K562 (cell line): ENCODE measurements around the gene RPS2. TPM values are rescaled to one million over a fixed set of nuclear protein-coding genes. Genes with fewer than 3 reads are reported as not detected.

Experiments used
- CBFA2T3 ChIP-seq: fragments of 450-650 bp; IDR thresholded peaks from 2 replicates; pipeline ENCODE4 v1.6.1; 2017
- CEBPZ ChIP-seq: fragments of 150-350 bp; IDR thresholded peaks from 2 replicates; pipeline ENCODE4 v1.6.1; 2014; ENCODE audit warnings: low read depth, mild to moderate bottlenecking, low read length, borderline replicate concordance
- CHD1 ChIP-seq: fragments of 200-600 bp; sonication (generic); IDR thresholded peaks from one replicate; pipeline ENCODE4 v1.6.1; 2012; ENCODE audit warnings: mild to moderate bottlenecking, moderate library complexity, low read length, inconsistent platforms
- CHD2 ChIP-seq: IDR thresholded peaks from 2 replicates; pipeline ENCODE4 v1.6.1; 2011; ENCODE audit warnings: low read depth, low read length
- DIDO1 ChIP-seq: fragments of 450-650 bp; IDR thresholded peaks from 2 replicates; pipeline ENCODE4 v1.6.1; 2016; ENCODE audit warnings: low read depth, missing biosample characterization, missing genetic modification characterization
- ELF2 ChIP-seq: fragments of 250-450 bp; sonication (Bioruptor Pico); IDR thresholded peaks from 2 replicates; pipeline ENCODE4 v1.5.0; 2021; ENCODE audit warnings: mild to moderate bottlenecking
- ELF4 ChIP-seq: fragments of 450-650 bp; formaldehyde crosslinking; IDR thresholded peaks from 2 replicates; pipeline ENCODE4 v1.4.0; 2022; ENCODE audit warnings: missing genetic modification characterization
- GABPA ChIP-seq: fragments of 200-800 bp; sonication (Bioruptor generic); conservative IDR thresholded peaks from 2 replicates; pipeline ENCODE4 v1.6.1; 2016; ENCODE audit warnings: low read depth, missing genetic modification characterization, missing compliant biosample characterization
- IRF2 ChIP-seq: sonication (generic); formaldehyde crosslinking; IDR thresholded peaks from 2 replicates; pipeline ENCODE4 v1.8.1; 2022; ENCODE audit warnings: mild to moderate bottlenecking, missing genetic modification reagents
- MEIS2 ChIP-seq: fragments of 450-650 bp; IDR thresholded peaks from 2 replicates; pipeline ENCODE4 v1.6.1; 2014; ENCODE audit warnings: mild to moderate bottlenecking; ENCODE audit not compliant: partially characterized antibody
- NFIX ChIP-seq: fragments of 250-450 bp; sonication (Bioruptor Pico); IDR thresholded peaks from 2 replicates; pipeline ENCODE4 v1.4.0; 2020; ENCODE audit warnings: low read depth, mild to moderate bottlenecking, moderate library complexity
- POLR2B ChIP-seq: fragments of 450-650 bp; IDR thresholded peaks from 2 replicates; pipeline ENCODE4 v1.6.1; 2018; ENCODE audit warnings: low read depth; ENCODE audit not compliant: partially characterized antibody
- RHOXF2B ChIP-seq: fragments of 250-450 bp; sonication (Bioruptor Pico); conservative IDR thresholded peaks from 2 replicates; pipeline ENCODE4 v1.5.1; 2021
- SRSF1 ChIP-seq: fragments of 200-400 bp; formaldehyde crosslinking; IDR thresholded peaks from 2 replicates; pipeline ENCODE4 v1.6.1; 2017; ENCODE audit warnings: mild to moderate bottlenecking, low read depth, low read length, moderate library complexity
- TEAD1 ChIP-seq, 2 experiments: fragments of 450-650 bp in 1 of 2; sonication (generic) in 1 of 2; formaldehyde crosslinking; IDR thresholded peaks; 2 replicates each; pipeline versions ENCODE4 v1.4.0 to v1.8.0; 2020 to 2022; ENCODE audit warnings: mild to moderate bottlenecking in 2 of 2, missing genetic modification reagents in 1 of 2
- WHSC1 ChIP-seq: IDR thresholded peaks from one replicate; pipeline ENCODE4 v1.6.1; 2012; ENCODE audit warnings: low read length, control low read depth, inconsistent platforms
- ZBTB7A ChIP-seq: IDR thresholded peaks from 2 replicates; pipeline ENCODE4 v1.6.1; 2011; ENCODE audit warnings: low read depth, mild to moderate bottlenecking, low read length, moderate library complexity, borderline replicate concordance; ENCODE audit not compliant: control insufficient read depth
- ZNF124 ChIP-seq: sonication (generic); formaldehyde crosslinking; IDR thresholded peaks from 2 replicates; pipeline ENCODE4 v1.8.1; 2022; ENCODE audit warnings: missing genetic modification reagents
- ZNF347 ChIP-seq: fragments of 450-650 bp; formaldehyde crosslinking; IDR thresholded peaks from 2 replicates; pipeline ENCODE4 v1.4.0; 2020; ENCODE audit warnings: low read depth, mild to moderate bottlenecking, moderate library complexity
- ZNF695 ChIP-seq: fragments of 450-650 bp; formaldehyde crosslinking; IDR thresholded peaks from 2 replicates; pipeline ENCODE4 v1.4.0; 2020; ENCODE audit warnings: mild to moderate bottlenecking, moderate library complexity
- ZNF76 ChIP-seq: fragments of 250-450 bp; sonication (Bioruptor Pico); IDR thresholded peaks from 2 replicates; pipeline ENCODE4 v1.4.0; 2020; ENCODE audit warnings: mild to moderate bottlenecking, moderate library complexity, borderline replicate concordance
- polyA plus RNA-seq, 8 experiments: library from polyadenylated mRNA; depleted of rRNA in 4 of 8; stranded (reverse) in 5 of 8; unstranded in 3 of 8; fragments of >200 nt; fragmentation: Nextera tagmentation in 2 of 8; fragmentation: Illumina TruSeq in 1 of 8; extraction: Ambion mirVana in 2 of 8; extraction: Trizol in 1 of 8; gene quantifications; 2 replicates each; pipeline versions ENCODE4 v1.2.1 to v1.2.3, GENCODE V29; 2011 to 2014; ENCODE audit warnings: inconsistent platforms in 1 of 8, missing spikeins in 1 of 8
- total RNA-seq, 7 experiments: library from RNA; depleted of rRNA in 6 of 7; stranded (reverse); fragments of >200 nt in 6 of 7; fragmentation: Illumina TruSeq in 2 of 7; extraction: Trizol in 2 of 7; gene quantifications; 2 replicates each; pipeline versions ENCODE4 v1.2.1 to v1.2.3, GENCODE V29; 2011 to 2021; ENCODE audit warnings: low replicate concordance in 1 of 7
- TF ChIP-seq, protein P1 (sequence below): IDR thresholded peaks from 2 replicates; pipeline ENCODE4 v1.6.1; 2011; ENCODE audit not compliant: insufficient read length; ENCODE audit errors: extremely low read depth
- TF ChIP-seq, protein P2 (sequence below), 2 experiments: fragments of 450-650 bp; IDR thresholded peaks; 2 replicates each; pipeline ENCODE4 v1.6.1; 2016

Gene RPS2
- total and polyA plus RNA-seq, 9 of the 15 experiments (the other 6 are each of a cell fraction or from before 2014, with no cell fraction given), result 834 to 4,794 (median 3,793) TPM

- TF ChIP-seq ZNF695 (no peak), RHOXF2B (CRISPR knock-in tag) (no peak), ELF2 (CRISPR knock-in tag) (peak; percentile 83), MEIS2 (no peak), GABPA (tag) (peak; percentile 98), CHD1 (peak; percentile 69), CBFA2T3 (no peak), WHSC1 (no peak), SRSF1 (no peak), ELF4 (no peak), POLR2B (peak; percentile 89), CEBPZ (no peak), CHD2 (no peak), ZBTB7A (no peak; the same call in 1 of the 2 replicates), IRF2 (CRISPR knock-in tag) (no peak), ZNF76 (CRISPR knock-in tag) (no peak), TEAD1 (CRISPR knock-in tag; IDR thresholded peaks at IDR 0.05) (peak in 1 of 2 experiments; percentile 73; a peak in 3 of 4 replicates), NFIX (CRISPR knock-in tag) (no peak), DIDO1 (0 out of 2 replicates have a peak, but pooled peaks have one; percentile 38), ZNF124 (CRISPR knock-in tag) (no peak), ZNF347 (no peak)
- TF ChIP-seq, protein P1, sequence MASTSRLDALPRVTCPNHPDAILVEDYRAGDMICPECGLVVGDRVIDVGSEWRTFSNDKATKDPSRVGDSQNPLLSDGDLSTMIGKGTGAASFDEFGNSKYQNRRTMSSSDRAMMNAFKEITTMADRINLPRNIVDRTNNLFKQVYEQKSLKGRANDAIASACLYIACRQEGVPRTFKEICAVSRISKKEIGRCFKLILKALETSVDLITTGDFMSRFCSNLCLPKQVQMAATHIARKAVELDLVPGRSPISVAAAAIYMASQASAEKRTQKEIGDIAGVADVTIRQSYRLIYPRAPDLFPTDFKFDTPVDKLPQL, result no peak
- TF ChIP-seq, protein P2, sequence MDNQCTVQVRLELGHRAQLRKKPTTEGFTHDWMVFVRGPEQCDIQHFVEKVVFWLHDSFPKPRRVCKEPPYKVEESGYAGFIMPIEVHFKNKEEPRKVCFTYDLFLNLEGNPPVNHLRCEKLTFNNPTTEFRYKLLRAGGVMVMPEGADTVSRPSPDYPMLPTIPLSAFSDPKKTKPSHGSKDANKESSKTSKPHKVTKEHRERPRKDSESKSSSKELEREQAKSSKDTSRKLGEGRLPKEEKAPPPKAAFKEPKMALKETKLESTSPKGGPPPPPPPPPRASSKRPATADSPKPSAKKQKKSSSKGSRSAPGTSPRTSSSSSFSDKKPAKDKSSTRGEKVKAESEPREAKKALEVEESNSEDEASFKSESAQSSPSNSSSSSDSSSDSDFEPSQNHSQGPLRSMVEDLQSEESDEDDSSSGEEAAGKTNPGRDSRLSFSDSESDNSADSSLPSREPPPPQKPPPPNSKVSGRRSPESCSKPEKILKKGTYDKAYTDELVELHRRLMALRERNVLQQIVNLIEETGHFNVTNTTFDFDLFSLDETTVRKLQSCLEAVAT (IDR thresholded peaks at IDR 0.05), result no peak
These were observed 45.3 kb upstream of the RPS2 start, which contains the start of gene ZNF598 (continued) for GRCh38 chr16:2009791-2010510.
